ENCODE results near the gene TREML2.

- TF ChIP-seq CTCF (IDR thresholded peaks at IDR 0.05) (no peak), POLR2A (IDR thresholded peaks at IDR 0.05) (no peak)
These were observed 44.9 kb downstream of the TREML2 start for GRCh38 chr6:41156001-41156400.

Measured in heart left ventricle (tissue), 13 donors.